HCT116 (cell line): ENCODE data around the gene RANGAP1. TPM values are rescaled to one million over a fixed set of nuclear protein-coding genes. Genes with fewer than 3 reads are reported as not detected.

Experiments
- ATAC-seq: fragments of 200-7000 bp; cut with Tn5 transposase; 2 replicates; pipeline ENCODE4 v1.9.1; 2020; ENCODE audit warnings: mild to moderate bottlenecking, moderate library complexity
- BruUV-seq: library from RNA; stranded (reverse); fragments of 400-500 nt; replicated peaks from 2 replicates; lab custom pipeline; 2021; lab: Mats Ljungman, UMichigan
- CTCF ChIA-PET: fragments of 300-600 bp; sonication (Branson Sonifier 250); formaldehyde crosslinking; loops from one replicate; lab custom pipeline; 2021; ENCODE audit warnings: antibody characterized with exemption; lab: Charles Lee
- POLR2A ChIA-PET: fragments of 300-600, 350-600 bp; sonication (Branson Sonifier 250); formaldehyde crosslinking; loops from one replicate; lab custom pipeline; 2021; ENCODE audit warnings: antibody characterized with exemption; lab: Charles Lee
- RAD21 ChIA-PET, 2 experiments: fragments of 300-600 bp; sonication (Branson Sonifier 250); formaldehyde crosslinking; loops; one replicate each; lab custom pipeline; 2023; ENCODE audit warnings: low total read pairs in 2 of 2; ENCODE audit not compliant: uncharacterized antibody in 2 of 2, unreplicated experiment in 2 of 2, low non-redundant PET in 1 of 2; lab: Charles Lee
- DNase-seq: peaks from one replicate; pipeline ENCODE4 v3.0.0-alpha.2; 2010; ENCODE audit warnings: low read depth, low spot score
- H2AFZ ChIP-seq: fragments of 200-600 bp; shearing (Covaris generic), sonication (generic); 2 replicates; pipeline ENCODE4 v1.6.1; 2017; ENCODE audit warnings: low read depth, mixed run types, mixed read lengths, antibody characterized with exemption, low read length; ENCODE audit not compliant: poor library complexity, severe bottlenecking
- H3K27ac ChIP-seq: 2 replicates; pipeline ENCODE4 v1.5.1; 2012; ENCODE audit warnings: low read depth, low read length
- H3K27me3 ChIP-seq: fragments of 200-600 bp; sonication (generic); 2 replicates; pipeline ENCODE4 v1.6.1; 2016; ENCODE audit warnings: mixed run types, low read length, mixed read lengths; ENCODE audit not compliant: insufficient read depth
- H3K36me3 ChIP-seq, 2 experiments: fragments of 200-500 bp in 1 of 2; fragments of 200-600 bp in 1 of 2; sonication (Bioruptor generic) in 1 of 2; sonication (generic) in 1 of 2; 2 replicates each; pipeline versions ENCODE4 v1.5.1 to v1.6.1; 2014 to 2016; ENCODE audit warnings: low read length in 2 of 2, inconsistent platforms in 1 of 2, mixed read lengths in 1 of 2, mixed run types in 1 of 2; ENCODE audit not compliant: insufficient read depth in 2 of 2, control insufficient read depth in 1 of 2
- H3K4me1 ChIP-seq, 2 experiments: fragments of 200-600 bp in 1 of 2; sonication (generic) in 1 of 2; 2 replicates each; pipeline versions ENCODE4 v1.5.1 to v1.6.1; 2012 to 2017; ENCODE audit warnings: low read length in 2 of 2, inconsistent platforms in 1 of 2, mild to moderate bottlenecking in 1 of 2, mixed read lengths in 1 of 2, mixed run types in 1 of 2, moderate library complexity in 1 of 2; ENCODE audit not compliant: insufficient read depth in 2 of 2, control insufficient read depth in 1 of 2
- H3K4me2 ChIP-seq: fragments of 200-600 bp; sonication (generic); 2 replicates; pipeline ENCODE4 v1.6.1; 2017; ENCODE audit warnings: mixed run types, low read length, mixed read lengths
- H3K4me3 ChIP-seq, 2 experiments: fragments of 200-600 bp in 1 of 2; sonication (generic) in 1 of 2; replicated peaks in 1 of 2; 2 replicates each; pipeline ENCODE4 v1.5.1; 2011 to 2016; ENCODE audit warnings: low read length in 2 of 2, control low read depth in 1 of 2, low read depth in 1 of 2, mild to moderate bottlenecking in 1 of 2, mixed read lengths in 1 of 2, mixed run types in 1 of 2
- H3K79me2 ChIP-seq: fragments of 200-600 bp; sonication (generic); 2 replicates; pipeline ENCODE4 v1.6.1; 2017; ENCODE audit warnings: mild to moderate bottlenecking, mixed run types, low read length, moderate library complexity, mixed read lengths; ENCODE audit not compliant: insufficient read depth
- H3K9ac ChIP-seq: fragments of 200-600 bp; sonication (generic); 2 replicates; pipeline ENCODE4 v1.6.1; 2016; ENCODE audit warnings: low read length, mixed read lengths
- H3K9me2 ChIP-seq: fragments of 200-600 bp; sonication (generic), shearing (Covaris generic); 2 replicates; pipeline ENCODE4 v1.6.1; 2017; ENCODE audit warnings: mixed run types, mild to moderate bottlenecking, moderate library complexity; ENCODE audit not compliant: insufficient read depth
- H3K9me3 ChIP-seq, 2 experiments: fragments of 200-500 bp in 1 of 2; fragments of 200-600 bp in 1 of 2; sonication (Bioruptor generic) in 1 of 2; sonication (generic) in 1 of 2; 2 replicates each; pipeline ENCODE4 v1.6.1; 2014 to 2017; ENCODE audit warnings: low read length in 2 of 2, mixed read lengths in 2 of 2, inconsistent platforms in 1 of 2, low read depth in 1 of 2, mild to moderate bottlenecking in 1 of 2, mixed run types in 1 of 2, moderate library complexity in 1 of 2; ENCODE audit not compliant: control insufficient read depth in 1 of 2, insufficient read depth in 1 of 2
- H4K20me1 ChIP-seq: fragments of 200-600 bp; sonication (generic), shearing (Covaris generic); 2 replicates; pipeline ENCODE4 v1.6.1; 2017; ENCODE audit warnings: mixed run types, mild to moderate bottlenecking, moderate library complexity; ENCODE audit not compliant: insufficient read depth
- CBX3 ChIP-seq: IDR thresholded peaks from 2 replicates; pipeline ENCODE4 v1.6.1; 2012; ENCODE audit warnings: low read depth
- CEBPB ChIP-seq: IDR thresholded peaks from 2 replicates; pipeline ENCODE4 v1.6.1; 2012; ENCODE audit warnings: low read depth
- EGR1 ChIP-seq: IDR thresholded peaks from 2 replicates; pipeline ENCODE4 v1.6.1; 2012; ENCODE audit warnings: low read depth
- ELF1 ChIP-seq: IDR thresholded peaks from 2 replicates; pipeline ENCODE4 v1.6.1; 2012; ENCODE audit warnings: low read depth, borderline replicate concordance
- EZH2phosphoT487 ChIP-seq: fragments of 200-600 bp; IDR thresholded peaks from 2 replicates; pipeline ENCODE4 v1.6.1; 2018; ENCODE audit warnings: antibody characterized with exemption, borderline replicate concordance
- FOSL1 ChIP-seq: IDR thresholded peaks from 2 replicates; pipeline ENCODE4 v1.6.1; 2012; ENCODE audit warnings: low read depth
- JUND ChIP-seq: IDR thresholded peaks from 2 replicates; pipeline ENCODE4 v1.6.1; 2012
- POLR2A ChIP-seq: IDR thresholded peaks from 2 replicates; pipeline ENCODE4 v1.7.0; 2011; ENCODE audit warnings: borderline replicate concordance; ENCODE audit not compliant: insufficient read depth, insufficient read length; ENCODE audit errors: extremely low read depth
- POLR2AphosphoS5 ChIP-seq: IDR thresholded peaks from 2 replicates; pipeline ENCODE4 v1.6.1; 2011; ENCODE audit warnings: mild to moderate bottlenecking, low read depth, low read length, moderate library complexity
- SIN3A ChIP-seq: IDR thresholded peaks from 2 replicates; pipeline ENCODE4 v1.6.1; 2012; ENCODE audit warnings: low read depth
- SP1 ChIP-seq: IDR thresholded peaks from 2 replicates; pipeline ENCODE4 v1.6.1; 2012; ENCODE audit warnings: low read depth
- TCF7L2 ChIP-seq: IDR thresholded peaks from 2 replicates; pipeline ENCODE4 v1.7.0; 2011; ENCODE audit warnings: borderline replicate concordance, inconsistent platforms; ENCODE audit not compliant: insufficient read depth, insufficient read length; ENCODE audit errors: extremely low read depth
- YY1 ChIP-seq: IDR thresholded peaks from 2 replicates; pipeline ENCODE4 v1.6.1; 2011; ENCODE audit warnings: low read length, low read depth, moderate library complexity, mild to moderate bottlenecking; ENCODE audit not compliant: insufficient replicate concordance; ENCODE audit errors: extremely low read depth
- ZFX ChIP-seq: fragments of 450-650 bp; IDR thresholded peaks from 2 replicates; pipeline ENCODE4 v1.6.1; 2017
- ZNF274 ChIP-seq: fragments of 200-500 bp; sonication (Bioruptor generic); IDR thresholded peaks from 2 replicates; pipeline ENCODE4 v1.6.1; 2014; ENCODE audit warnings: mild to moderate bottlenecking, low read depth, low read length, inconsistent platforms
- intact Hi-C: fragments of 100-400 bp; cut with micrococcal nuclease; formaldehyde crosslinking; loops from 2 replicates; pipeline ENCODE4 v1.10.0; 2022
- total RNA-seq: library from RNA; stranded (reverse); gene quantifications from one replicate; pipeline ENCODE4 v1.2.1, GENCODE V29; 2021; ENCODE audit not compliant: unreplicated experiment
- TF ChIP-seq, protein P1 (sequence below): IDR thresholded peaks from 2 replicates; pipeline ENCODE4 v1.6.1; 2012; ENCODE audit warnings: low read depth
- TF ChIP-seq, protein P2 (sequence below): IDR thresholded peaks from 2 replicates; pipeline ENCODE4 v1.6.1; 2011; ENCODE audit warnings: mild to moderate bottlenecking, low read length, moderate library complexity; ENCODE audit not compliant: insufficient replicate concordance; ENCODE audit errors: extremely low read depth

The RANGAP1 gene
- total RNA-seq, 1 experiment from 2014 or later: 121 TPM

DNA sequence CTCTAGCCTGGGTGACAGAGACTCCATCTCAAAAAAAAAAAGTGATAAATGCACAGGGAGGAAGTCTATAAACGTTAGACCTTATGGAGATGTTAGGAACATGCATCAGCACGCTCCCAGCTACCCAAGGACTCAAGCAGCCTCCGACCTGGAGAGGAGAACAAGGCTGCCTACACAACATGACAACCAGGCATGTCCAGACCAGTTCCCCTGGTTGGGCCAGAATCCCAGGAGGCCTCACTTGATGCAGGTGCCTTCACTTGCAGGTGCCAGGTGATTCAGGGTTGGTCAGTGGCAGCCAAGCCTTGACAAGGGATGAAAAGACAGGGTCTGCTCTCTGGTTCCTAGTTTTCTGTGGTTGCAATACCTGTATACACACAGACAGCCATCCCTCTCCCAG, 5.9 kb downstream of the RANGAP1 start:
- POLR2A ChIA-PET: no interaction called here
- Histone ChIP-seq H3K9ac (no peak overlapping the region), H4K20me1 (no peaks in the 10 kb centered on the region), H3K79me2 (peaks cover 87% of the 10 kb centered on the region), H2AFZ (no peak overlapping the region), H3K27ac (peak overlapping the region; percentile 40), H3K36me3 (peaks cover 42 to 65% of the 10 kb centered on the region in 2 experiments), H3K9me2 (no peaks in the 10 kb centered on the region), H3K4me2 (no peak overlapping the region), H3K4me1 (peaks cover 7 to 12% of the 10 kb centered on the region in 2 experiments; a peak in 3 of 4 replicates), H3K4me3 (no peak overlapping the region), H3K9me3 (no peaks in the 10 kb centered on the region), H3K27me3 (no peaks in the 10 kb centered on the region)
- DNase-seq: no peak
- no TSS peak for BruUV-seq
- intact Hi-C loops: no loop called here
- TF ChIP-seq CBX3 (no peak), TCF7L2 (no peak), YY1 (no peak), POLR2A (no peak), ELF1 (no peak), SIN3A (no peak), CEBPB (no peak), POLR2AphosphoS5 (no peak), EZH2phosphoT487 (no peak), ZNF274 (no peak), FOSL1 (no peak), SP1 (no peak), JUND (no peak), ZFX (no peak)
- RAD21 ChIA-PET: no interaction called here
- no peak for ATAC-seq
- CTCF ChIA-PET: no interaction called here

DNA sequence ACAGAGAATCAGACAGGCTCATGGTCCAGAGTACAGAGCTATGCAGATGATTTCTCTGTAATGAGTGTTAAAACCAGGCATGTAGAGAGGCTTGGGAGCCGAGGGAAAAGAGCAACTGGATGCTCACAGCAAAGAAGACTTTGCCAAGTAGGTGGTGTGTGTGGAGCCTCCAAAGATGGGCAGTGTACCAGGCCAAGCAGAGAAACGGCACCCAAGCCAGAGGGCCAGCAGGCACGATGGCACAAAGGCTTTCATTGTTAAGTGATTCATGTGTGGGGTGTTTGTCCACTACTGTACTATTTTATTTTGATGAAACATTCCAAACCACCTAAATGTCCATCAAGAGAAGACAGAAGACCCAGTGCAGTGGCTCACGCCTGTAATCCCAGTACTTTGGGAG, 11.1 kb downstream of the RANGAP1 start:
- no peak for DNase-seq
- Histone ChIP-seq H2AFZ (no peak overlapping the region), H3K9ac (no peak overlapping the region), H3K4me2 (no peak overlapping the region), H3K9me2 (no peaks in the 10 kb centered on the region), H4K20me1 (no peaks in the 10 kb centered on the region), H3K4me3 (no peak overlapping the region), H3K4me1 (no peaks in the 10 kb centered on the region), H3K9me3 (no peaks in the 10 kb centered on the region), H3K27me3 (no peaks in the 10 kb centered on the region), H3K79me2 (peaks cover 64% of the 10 kb centered on the region), H3K27ac (no peak overlapping the region), H3K36me3 (peaks cover 46 to 57% of the 10 kb centered on the region in 2 experiments)
- no peak for ATAC-seq
- no TSS peak for BruUV-seq
- intact Hi-C loops: no loop called here
- ChIA-PET POLR2A (interaction anchor here (1.5 kb wide), 1 partner anchor 11 kb away, joined by 3 read pairs; no protein-coding TSS in a partner anchor), CTCF (no interaction called here), RAD21 (no interaction called here)
- TF ChIP-seq, protein P1, sequence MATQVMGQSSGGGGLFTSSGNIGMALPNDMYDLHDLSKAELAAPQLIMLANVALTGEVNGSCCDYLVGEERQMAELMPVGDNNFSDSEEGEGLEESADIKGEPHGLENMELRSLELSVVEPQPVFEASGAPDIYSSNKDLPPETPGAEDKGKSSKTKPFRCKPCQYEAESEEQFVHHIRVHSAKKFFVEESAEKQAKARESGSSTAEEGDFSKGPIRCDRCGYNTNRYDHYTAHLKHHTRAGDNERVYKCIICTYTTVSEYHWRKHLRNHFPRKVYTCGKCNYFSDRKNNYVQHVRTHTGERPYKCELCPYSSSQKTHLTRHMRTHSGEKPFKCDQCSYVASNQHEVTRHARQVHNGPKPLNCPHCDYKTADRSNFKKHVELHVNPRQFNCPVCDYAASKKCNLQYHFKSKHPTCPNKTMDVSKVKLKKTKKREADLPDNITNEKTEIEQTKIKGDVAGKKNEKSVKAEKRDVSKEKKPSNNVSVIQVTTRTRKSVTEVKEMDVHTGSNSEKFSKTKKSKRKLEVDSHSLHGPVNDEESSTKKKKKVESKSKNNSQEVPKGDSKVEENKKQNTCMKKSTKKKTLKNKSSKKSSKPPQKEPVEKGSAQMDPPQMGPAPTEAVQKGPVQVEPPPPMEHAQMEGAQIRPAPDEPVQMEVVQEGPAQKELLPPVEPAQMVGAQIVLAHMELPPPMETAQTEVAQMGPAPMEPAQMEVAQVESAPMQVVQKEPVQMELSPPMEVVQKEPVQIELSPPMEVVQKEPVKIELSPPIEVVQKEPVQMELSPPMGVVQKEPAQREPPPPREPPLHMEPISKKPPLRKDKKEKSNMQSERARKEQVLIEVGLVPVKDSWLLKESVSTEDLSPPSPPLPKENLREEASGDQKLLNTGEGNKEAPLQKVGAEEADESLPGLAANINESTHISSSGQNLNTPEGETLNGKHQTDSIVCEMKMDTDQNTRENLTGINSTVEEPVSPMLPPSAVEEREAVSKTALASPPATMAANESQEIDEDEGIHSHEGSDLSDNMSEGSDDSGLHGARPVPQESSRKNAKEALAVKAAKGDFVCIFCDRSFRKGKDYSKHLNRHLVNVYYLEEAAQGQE: no peak
- TF ChIP-seq CEBPB: no peak
- TF ChIP-seq, protein P2, sequence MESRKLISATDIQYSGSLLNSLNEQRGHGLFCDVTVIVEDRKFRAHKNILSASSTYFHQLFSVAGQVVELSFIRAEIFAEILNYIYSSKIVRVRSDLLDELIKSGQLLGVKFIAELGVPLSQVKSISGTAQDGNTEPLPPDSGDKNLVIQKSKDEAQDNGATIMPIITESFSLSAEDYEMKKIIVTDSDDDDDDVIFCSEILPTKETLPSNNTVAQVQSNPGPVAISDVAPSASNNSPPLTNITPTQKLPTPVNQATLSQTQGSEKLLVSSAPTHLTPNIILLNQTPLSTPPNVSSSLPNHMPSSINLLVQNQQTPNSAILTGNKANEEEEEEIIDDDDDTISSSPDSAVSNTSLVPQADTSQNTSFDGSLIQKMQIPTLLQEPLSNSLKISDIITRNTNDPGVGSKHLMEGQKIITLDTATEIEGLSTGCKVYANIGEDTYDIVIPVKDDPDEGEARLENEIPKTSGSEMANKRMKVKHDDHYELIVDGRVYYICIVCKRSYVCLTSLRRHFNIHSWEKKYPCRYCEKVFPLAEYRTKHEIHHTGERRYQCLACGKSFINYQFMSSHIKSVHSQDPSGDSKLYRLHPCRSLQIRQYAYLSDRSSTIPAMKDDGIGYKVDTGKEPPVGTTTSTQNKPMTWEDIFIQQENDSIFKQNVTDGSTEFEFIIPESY: no peak
- no peak for TF ChIP-seq TCF7L2
- no peak for TF ChIP-seq POLR2AphosphoS5
- TF ChIP-seq JUND: no peak
- TF ChIP-seq EGR1: no peak
